ENCODE data around the gene GIT1. TPM values are rescaled to one million over a fixed set of nuclear protein-coding genes. Genes with fewer than 3 reads are reported as not detected.
A peak's percentile ranks its signal among the peaks of the same experiment; 100 is the strongest.

GIT1 gene
- total and polyA plus RNA-seq, 9 of the 15 experiments (the other 6 are each of a cell fraction or from before 2014, with no cell fraction given), result 0.35 to 35.3 (median 17.1) TPM

DNA sequence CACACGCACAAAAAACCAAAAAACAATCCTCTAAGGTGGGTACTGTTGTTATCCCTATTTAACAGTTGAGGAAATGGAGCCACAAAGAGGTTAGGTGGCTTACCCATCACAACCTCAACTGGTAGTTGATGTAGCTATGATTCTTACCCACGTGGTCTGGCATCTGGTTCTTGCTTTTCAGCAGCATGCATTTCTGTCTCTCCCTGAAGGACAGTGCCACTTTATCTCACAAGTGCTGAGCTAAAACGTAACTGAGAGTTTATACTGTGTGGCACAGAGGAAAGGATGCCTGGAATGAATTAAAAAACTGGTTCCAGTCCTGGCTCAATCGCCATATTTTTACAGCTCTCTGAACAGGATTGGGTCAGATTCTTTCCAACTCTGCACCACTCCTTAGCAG is 35.1 kb upstream of the GIT1 start (continued):
- TF ChIP-seq MTF1 (CRISPR knock-in tag; IDR thresholded peaks at IDR 0.05; ENCODE audit: borderline replicate concordance) (no peak), JUN (IDR thresholded peaks at IDR 0.05; ENCODE audit: borderline replicate concordance, low read depth, low read length) (no peak), JUN (CRISPR knock-in tag; IDR thresholded peaks at IDR 0.05; ENCODE audit: borderline replicate concordance) (no peak), HDAC8 (tag; IDR thresholded peaks at IDR 0.05) (no peak)
- TF ChIP-seq, protein P1, sequence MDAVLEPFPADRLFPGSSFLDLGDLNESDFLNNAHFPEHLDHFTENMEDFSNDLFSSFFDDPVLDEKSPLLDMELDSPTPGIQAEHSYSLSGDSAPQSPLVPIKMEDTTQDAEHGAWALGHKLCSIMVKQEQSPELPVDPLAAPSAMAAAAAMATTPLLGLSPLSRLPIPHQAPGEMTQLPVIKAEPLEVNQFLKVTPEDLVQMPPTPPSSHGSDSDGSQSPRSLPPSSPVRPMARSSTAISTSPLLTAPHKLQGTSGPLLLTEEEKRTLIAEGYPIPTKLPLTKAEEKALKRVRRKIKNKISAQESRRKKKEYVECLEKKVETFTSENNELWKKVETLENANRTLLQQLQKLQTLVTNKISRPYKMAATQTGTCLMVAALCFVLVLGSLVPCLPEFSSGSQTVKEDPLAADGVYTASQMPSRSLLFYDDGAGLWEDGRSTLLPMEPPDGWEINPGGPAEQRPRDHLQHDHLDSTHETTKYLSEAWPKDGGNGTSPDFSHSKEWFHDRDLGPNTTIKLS (IDR thresholded peaks at IDR 0.05; ENCODE audit: borderline replicate concordance, low read depth), result no peak

DNA sequence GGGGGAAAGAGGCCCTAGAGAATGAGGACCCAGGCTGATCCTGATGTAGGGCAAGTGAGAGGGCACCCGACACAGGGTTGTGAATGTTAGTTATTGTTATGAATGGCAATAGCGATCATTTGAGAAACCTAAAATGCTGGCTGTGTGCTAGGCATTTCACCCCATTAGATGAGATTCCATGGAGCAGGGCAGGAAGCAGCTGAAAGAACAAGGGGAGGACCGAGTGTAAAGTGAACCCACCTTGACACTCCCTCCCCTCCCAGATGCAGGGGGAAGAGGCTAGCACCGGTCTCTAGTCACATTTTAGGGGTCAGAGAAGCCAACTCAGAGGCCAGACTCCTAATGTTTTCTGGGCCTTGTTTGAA is 33.8 kb upstream of the GIT1 start:
- peak overlapping the region; percentile 45; the same call in 2 of the 3 replicates for H3K27ac ChIP-seq (ENCODE audit: extremely low read depth, low read depth, low read length)
- BruUV-seq (replicated peaks), result TSS peak; percentile 84
- ChIA-PET CTCF (ENCODE audit: low intra/inter-chr PET ratio) (no interaction called here), POLR2A (interaction anchor here (0.6 to 1.3 kb wide), 3 partner anchors 12 to 525 kb away, joined by 3 to 4 read pairs (median 3); no protein-coding TSS in a partner anchor)
- DNase-seq (ENCODE audit: extremely low read depth in 1 of 4, low spot score in 3 of 4), result no peak
- H3K9ac ChIP-seq (ENCODE audit: insufficient read depth in 1 of 2, low read depth in 2 of 2, low read length in 2 of 2), result peak overlapping the region; percentile 66 to 97
- H3K36me3 ChIP-seq (ENCODE audit: control insufficient read depth, insufficient read depth, low read length), result no peaks in the 10 kb centered on the region
- no peaks in the 10 kb centered on the region; the same call in 1 of the 2 replicates for H4K20me1 ChIP-seq (replicated peaks; ENCODE audit: control insufficient read depth, insufficient read depth, low read length)
- H3K9me1 ChIP-seq (ENCODE audit: control insufficient read depth, insufficient read depth, low read length), result no peaks in the 10 kb centered on the region
- H3K4me2 ChIP-seq (ENCODE audit: insufficient read depth, low read length), result peak overlapping the region; percentile 89
- H3K79me2 ChIP-seq (ENCODE audit: control insufficient read depth, insufficient read depth, low read length), result no peaks in the 10 kb centered on the region
- whole genome bisulfite sequencing (ENCODE audit: insufficient coverage, low coverage, missing lambda C conversion rate), result 16% methylated on average over 4 of the region's 4 CpGs
- TF ChIP-seq, protein P2, sequence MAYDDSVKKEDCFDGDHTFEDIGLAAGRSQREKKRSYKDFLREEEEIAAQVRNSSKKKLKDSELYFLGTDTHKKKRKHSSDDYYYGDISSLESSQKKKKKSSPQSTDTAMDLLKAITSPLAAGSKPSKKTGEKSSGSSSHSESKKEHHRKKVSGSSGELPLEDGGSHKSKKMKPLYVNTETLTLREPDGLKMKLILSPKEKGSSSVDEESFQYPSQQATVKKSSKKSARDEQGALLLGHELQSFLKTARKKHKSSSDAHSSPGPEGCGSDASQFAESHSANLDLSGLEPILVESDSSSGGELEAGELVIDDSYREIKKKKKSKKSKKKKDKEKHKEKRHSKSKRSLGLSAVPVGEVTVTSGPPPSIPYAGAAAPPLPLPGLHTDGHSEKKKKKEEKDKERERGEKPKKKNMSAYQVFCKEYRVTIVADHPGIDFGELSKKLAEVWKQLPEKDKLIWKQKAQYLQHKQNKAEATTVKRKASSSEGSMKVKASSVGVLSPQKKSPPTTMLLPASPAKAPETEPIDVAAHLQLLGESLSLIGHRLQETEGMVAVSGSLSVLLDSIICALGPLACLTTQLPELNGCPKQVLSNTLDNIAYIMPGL (CRISPR knock-in tag; IDR thresholded peaks at IDR 0.05), result 0 out of 2 replicates have a peak, but pooled peaks have one; percentile 45
- TF ChIP-seq TEAD1 (CRISPR knock-in tag; IDR thresholded peaks at IDR 0.05) (0 out of 4 replicates have a peak, but pooled peaks of 1 of the 2 experiments have one; percentile 10), ZEB2 (IDR thresholded peaks at IDR 0.05) (no peak), ATF1 (CRISPR knock-in tag; IDR thresholded peaks at IDR 0.05) (no peak), ATF1 (tag; IDR thresholded peaks at IDR 0.05) (no peak)
- H3K9me3 ChIP-seq (replicated peaks; ENCODE audit: control insufficient read depth, insufficient read depth, low read depth, low read length), result no peaks in the 10 kb centered on the region
- H2AFZ ChIP-seq (ENCODE audit: low read depth, low read length), result peak overlapping the region; percentile 99
- peaks cover 16 to 33% of the 10 kb centered on the region in 2 experiments; a peak in 4 of 5 replicates for H3K4me1 ChIP-seq (replicated peaks in 1 of 2; ENCODE audit: control insufficient read depth in 2 of 2, insufficient read depth in 2 of 2, low read length in 2 of 2)
- in situ Hi-C loops (cut with MboI), result no loop called here
- H3K4me3 ChIP-seq, result peak overlapping the region; percentile 63
- ATAC-seq, result peak; percentile 10
- no peaks in the 10 kb centered on the region for H3K27me3 ChIP-seq (ENCODE audit: control insufficient read depth in 2 of 2, insufficient read depth in 2 of 2, low read length in 2 of 2)
- FAIRE-seq, result no peak
- intact Hi-C loops (cut with micrococcal nuclease), result no loop called here

All from K562 (cell line).